HUDEP-2 (cell line): ENCODE measurements around the gene AK1.
"Not testable (repeated sequence)": the region's sequence is repeated elsewhere in the genome, so short reads cannot be mapped to it uniquely, and the experiment has no call there.

Source experiments
- DNase-seq, 76 experiments: peaks; one replicate each; lab custom pipeline; 2025; ENCODE audit not compliant: unreplicated experiment in 76 of 76; lab: John Stamatoyannopoulos, UW

AK1 gene

DNA sequence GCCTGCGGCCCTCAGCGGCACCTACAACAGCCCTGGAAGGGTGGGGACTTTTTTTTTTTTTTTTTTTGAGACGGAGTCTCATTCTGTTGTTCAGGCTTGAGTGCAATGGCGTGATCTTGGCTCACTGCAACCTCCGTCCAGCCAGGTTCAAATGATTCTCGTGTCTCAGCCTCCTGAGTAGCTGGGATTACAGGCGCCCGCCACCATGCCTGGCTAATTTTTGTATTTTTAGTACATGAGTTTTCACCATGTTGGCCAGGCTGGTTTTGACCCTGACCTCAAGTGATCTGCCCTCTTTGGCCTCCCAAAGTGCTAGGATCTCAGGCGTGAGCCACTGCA lies 7.4 kb downstream of the AK1 start:
- DNase-seq, result not testable (repeated sequence)

- DNase-seq, result peak in 72 of 76 experiments; percentile 19 to 91 (median 76)
Observed at GRCh38 chr9:127869310-127870152, 7.9 kb downstream of the AK1 start.

- DNase-seq, result no peak
Observed at GRCh38 chr9:127868278-127868902, 9.1 kb downstream of the AK1 start.

GRCh38 chr9:127867356-127868277 lies 9.9 kb downstream of the AK1 start:
- peak in 1 of 76 experiments; percentile 14 for DNase-seq

DNA sequence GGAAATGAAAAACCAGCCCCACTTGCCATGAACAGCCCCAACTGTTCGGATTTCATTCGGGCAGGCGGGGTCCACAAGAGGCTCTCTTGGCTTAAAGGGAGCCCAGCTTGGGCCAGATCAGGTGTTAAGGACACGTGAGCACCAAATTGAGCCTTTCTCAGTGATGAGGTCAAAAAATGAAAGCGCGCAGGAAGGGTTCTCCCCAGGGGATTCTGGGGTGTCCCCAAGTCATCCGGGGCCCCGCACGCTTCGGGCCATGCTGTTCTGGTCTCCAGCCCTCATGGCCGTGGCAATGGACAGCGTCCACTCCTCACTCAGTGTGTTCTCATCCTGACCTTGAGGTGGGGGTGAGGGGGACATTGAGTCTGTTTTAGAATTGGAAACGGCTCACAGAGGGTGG lies 10.9 kb downstream of the AK1 start:
- DNase-seq, result no peak

DNA sequence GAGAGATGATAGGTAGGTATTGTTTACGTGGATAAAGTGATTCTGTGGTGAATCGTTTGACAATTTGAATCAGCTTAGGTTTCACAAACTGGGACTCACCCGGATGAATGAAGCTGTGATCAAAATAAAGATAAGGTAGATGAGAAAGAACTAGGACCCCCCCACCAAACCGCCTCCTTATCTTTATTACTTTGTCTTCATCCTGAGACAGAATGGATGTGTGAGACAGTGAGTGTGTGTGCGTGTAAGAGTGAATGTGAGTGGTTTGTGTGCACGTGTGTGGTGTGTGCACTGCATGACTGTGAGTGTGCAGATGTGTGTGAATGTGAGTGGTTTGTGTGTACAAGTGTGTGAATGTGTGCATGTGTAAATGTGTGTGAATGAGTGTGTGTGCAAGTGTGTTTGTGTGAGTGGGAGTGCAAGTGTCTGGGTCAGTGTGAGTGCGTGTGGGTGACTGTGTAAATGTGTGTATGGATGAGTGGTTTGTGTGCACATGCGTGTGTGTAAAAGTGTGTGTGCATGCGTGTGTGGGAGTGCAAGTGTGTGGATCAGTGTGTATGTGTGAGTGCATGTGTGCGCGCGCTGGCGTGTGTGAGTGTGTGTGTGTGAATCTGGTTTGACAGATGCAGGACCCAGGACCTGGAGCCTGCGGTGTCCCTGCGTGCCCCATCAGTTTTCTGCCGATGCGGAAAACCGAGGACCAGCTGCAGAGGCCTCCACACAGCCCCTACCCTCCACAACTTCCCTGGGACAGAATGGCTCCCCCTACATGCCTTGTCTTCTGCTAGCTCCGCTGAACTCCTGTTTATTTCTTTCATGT lies 11.6 kb downstream of the AK1 start:
- DNase-seq, result no peak

GRCh38 chr9:127863191-127863621 lies 14.3 kb downstream of the AK1 start:
- no peak for DNase-seq

- peak in 66 of 76 experiments; percentile 8 to 79 (median 48) for DNase-seq
Observed at GRCh38 chr9:127862075-127863011, 15.1 kb downstream of the AK1 start.

GRCh38 chr9:127860779-127861178 lies 16.7 kb downstream of the AK1 start:
- DNase-seq, result no peak

GRCh38 chr9:127860260-127860659 lies 17.2 kb downstream of the AK1 start:
- DNase-seq, result no peak

DNA sequence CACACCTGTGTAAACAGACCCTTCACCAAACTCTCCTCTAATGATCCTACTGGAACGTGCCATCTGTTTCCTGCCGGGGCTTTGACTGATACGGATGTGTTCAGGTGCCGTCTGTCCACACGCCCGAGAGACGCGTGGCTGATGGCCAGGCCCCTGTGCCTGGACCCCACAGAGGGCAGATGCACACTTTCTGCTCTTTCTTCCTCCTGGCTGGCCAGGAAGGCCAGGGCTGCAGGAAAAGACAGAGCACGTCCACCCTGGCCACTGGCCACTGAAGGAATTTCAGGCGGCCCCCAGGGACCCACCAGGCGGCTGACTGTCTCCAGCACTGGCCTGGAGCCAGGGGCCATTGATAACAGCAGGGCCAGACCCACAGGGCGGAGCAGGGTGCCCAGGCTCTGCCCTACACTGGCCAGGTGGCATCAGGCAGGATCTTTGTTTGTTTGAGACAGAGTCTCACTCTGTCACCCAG lies 19.4 kb downstream of the AK1 start:
- DNase-seq, result peak in 58 of 76 experiments; percentile 3 to 75 (median 50)

- peak in 1 of 76 experiments; percentile 42 for DNase-seq
Observed at GRCh38 chr9:127857278-127857677, 20.2 kb downstream of the AK1 start.

- peak in 70 of 76 experiments; percentile 15 to 85 (median 66) for DNase-seq
Observed at GRCh38 chr9:127856729-127857116, 20.8 kb downstream of the AK1 start.

DNA sequence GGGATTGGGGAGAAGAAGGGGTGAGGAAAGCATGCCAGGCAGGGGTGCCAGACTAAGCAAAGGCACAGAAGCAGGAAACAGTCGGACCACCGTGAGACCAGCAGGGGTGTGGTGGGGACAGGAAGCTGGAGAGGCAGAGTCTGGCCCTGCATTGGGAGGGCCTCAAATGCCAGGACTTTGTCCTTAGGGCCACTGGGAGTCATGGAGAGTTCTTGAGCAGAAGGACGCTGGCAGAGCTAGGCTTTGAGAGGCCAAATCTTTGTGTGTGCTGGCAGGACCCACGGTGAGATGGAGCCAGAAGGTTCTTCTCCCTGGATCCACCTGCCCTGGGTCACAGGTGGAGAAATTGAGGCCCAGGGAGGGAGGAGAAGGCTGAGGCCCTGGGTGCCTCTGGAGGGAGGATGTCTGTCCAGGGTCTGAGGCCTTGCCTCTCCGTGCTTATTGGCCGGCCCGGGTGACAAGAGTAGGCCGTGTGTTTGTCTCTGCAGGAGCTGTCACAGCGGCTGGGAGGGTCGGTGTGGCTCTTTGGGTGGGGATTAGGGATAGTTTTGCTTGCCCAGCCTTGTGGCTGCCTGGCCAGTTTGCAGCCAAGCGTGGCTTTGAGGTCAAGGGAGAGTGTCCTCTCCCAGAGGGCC lies 21.3 kb downstream of the AK1 start:
- DNase-seq, result peak in 59 of 76 experiments; percentile 6 to 81 (median 57)

- DNase-seq, result no peak
Observed at GRCh38 chr9:127855522-127855921, 22.0 kb downstream of the AK1 start.

DNA sequence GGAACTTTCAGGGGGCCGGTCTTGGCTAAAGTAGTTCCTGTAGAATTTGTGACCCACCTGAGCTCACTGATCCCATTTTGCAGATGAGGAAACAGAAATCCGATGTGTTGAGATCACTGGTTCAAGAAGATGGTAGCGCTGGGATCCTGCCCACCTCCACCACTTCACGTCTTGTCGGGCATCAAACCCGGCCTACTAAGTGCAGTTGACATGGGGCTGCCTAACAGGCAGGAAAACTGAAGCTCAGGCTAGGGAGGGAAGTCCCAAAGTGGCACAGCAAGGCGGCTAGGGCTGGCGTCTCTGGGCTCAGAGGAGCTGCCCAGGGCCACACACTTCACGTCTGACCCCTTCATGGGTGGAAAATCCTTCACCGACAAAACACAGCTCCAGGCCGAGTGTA lies 22.5 kb downstream of the AK1 start:
- peak in 1 of 76 experiments; percentile 46 for DNase-seq

DNA sequence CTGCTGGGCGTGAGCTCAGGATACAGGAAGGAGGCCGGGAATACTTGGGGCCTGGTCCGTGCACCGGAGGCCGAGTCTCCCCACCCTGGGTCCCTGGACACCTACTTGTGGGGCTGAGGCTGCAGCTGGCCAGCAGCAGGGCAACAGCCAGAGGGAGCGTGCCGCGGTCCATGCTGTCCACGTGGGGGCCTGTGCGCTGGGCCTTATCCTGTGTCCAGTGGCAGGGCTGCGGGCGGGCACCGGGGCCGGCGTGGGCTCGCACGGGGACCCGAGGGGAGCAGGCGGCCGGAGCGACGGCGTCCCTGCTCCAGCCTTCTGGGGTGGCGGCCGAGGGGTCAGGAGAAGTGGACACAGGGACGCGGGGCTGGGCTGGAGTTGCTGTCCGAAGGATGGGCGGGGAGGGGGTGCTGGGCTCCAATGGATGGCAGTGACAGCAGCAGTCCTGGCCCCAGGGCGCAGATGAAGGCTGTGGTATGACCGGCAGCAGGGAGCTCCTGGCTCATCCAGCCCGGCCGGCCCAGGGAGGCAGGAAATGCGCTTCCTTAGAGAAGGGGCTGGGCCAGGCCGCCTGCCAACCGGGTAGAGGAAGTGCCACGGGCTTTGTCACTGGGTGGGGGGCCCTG lies 23.2 kb downstream of the AK1 start, which contains the start of gene ENG:
ENG (minus strand) TSS at position 475 of the 623 bp plus-strand sequence; CDS start at position 172, 303 bp downstream.
- peak in 33 of 76 experiments; percentile 16 to 62 (median 41) for DNase-seq
